DND-41 (cell line): ENCODE results near the gene TSPYL1.

Experiments used
- EZH2 ChIP-seq: IDR thresholded peaks from 3 replicates; pipeline ENCODE4 v1.6.1; 2012; ENCODE audit warnings: borderline replicate concordance, low read depth, mild to moderate bottlenecking, moderate library complexity, low read length, inconsistent platforms; ENCODE audit not compliant: severe bottlenecking
- TF ChIP-seq, protein P1 (sequence below): IDR thresholded peaks from 2 replicates; pipeline ENCODE4 v1.5.1; 2012; ENCODE audit warnings: borderline replicate concordance, low read length, moderate library complexity, mild to moderate bottlenecking; ENCODE audit not compliant: poor library complexity, severe bottlenecking; ENCODE audit errors: extremely low read depth

DNA sequence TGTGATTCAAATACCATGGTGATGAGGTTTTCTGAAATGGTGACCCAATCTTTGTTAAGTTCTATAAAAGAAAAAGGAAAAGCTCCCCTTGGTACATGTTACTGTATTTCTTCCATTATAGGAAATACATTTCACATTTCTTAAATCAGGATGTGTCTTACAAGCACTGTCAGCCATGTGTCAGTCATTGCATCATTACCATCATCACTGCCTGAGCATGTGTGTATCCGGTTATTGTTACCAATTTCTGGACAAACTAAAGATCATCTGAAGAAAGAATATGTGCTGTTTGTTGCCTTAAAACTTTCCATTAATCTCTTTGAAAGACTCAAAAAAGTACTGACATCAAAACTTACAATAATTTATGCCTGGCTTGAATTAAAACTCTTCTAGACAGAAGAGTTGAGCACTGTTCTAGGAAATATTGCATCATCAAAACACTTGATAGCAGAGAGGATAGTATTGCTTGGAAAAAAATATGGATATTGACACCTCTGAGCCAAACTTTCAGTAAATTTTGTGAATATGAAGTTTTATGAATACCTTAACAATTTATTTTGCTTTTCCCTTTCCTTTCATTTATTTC, 7.1 kb upstream of the TSPYL1 start:
- TF ChIP-seq, protein P1, sequence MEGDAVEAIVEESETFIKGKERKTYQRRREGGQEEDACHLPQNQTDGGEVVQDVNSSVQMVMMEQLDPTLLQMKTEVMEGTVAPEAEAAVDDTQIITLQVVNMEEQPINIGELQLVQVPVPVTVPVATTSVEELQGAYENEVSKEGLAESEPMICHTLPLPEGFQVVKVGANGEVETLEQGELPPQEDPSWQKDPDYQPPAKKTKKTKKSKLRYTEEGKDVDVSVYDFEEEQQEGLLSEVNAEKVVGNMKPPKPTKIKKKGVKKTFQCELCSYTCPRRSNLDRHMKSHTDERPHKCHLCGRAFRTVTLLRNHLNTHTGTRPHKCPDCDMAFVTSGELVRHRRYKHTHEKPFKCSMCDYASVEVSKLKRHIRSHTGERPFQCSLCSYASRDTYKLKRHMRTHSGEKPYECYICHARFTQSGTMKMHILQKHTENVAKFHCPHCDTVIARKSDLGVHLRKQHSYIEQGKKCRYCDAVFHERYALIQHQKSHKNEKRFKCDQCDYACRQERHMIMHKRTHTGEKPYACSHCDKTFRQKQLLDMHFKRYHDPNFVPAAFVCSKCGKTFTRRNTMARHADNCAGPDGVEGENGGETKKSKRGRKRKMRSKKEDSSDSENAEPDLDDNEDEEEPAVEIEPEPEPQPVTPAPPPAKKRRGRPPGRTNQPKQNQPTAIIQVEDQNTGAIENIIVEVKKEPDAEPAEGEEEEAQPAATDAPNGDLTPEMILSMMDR: no peak
- no peak for TF ChIP-seq EZH2
